Germinal center (tissue), 1 donor: ENCODE data around the gene GNL3L.
"Not testable (repeated sequence)": the region's sequence is repeated elsewhere in the genome, so short reads cannot be mapped to it uniquely, and the experiment has no call there.

Experiments used
- DNase-seq: peaks from one replicate; pipeline ENCODE4 v3.0.0; 2012; ENCODE audit warnings: mixed read lengths, low spot score

The GNL3L gene

DNA sequence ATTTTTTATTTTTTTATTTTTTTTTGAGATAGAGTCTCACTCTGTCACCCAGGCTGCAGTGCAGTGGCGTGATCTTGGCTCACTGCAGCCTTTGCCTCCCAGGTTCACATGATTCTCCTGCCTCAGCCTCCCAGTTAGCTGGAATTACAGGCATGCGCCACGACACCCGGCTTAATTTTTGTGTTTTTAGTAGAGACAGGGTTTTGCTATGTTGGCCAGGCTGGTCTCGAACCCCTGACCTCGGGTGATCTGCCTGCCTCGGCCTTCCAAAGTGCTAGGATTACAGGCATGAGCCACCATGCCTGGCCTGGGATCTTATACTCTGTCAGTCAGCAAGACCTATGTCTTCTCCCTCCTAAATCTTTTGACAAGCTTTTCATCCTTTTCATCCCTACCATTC, 25.0 kb downstream of the GNL3L start:
- DNase-seq, result not testable (repeated sequence)

GRCh38 chrX:54560411-54560810, 30.4 kb downstream of the GNL3L start:
- DNase-seq, result no peak

- DNase-seq, result no peak
Observed at GRCh38 chrX:54561622-54562021, 31.6 kb downstream of the GNL3L start.

- DNase-seq, result no peak
Observed at GRCh38 chrX:54564936-54565335, 34.9 kb downstream of the GNL3L start.

GRCh38 chrX:54570332-54570731, 40.3 kb downstream of the GNL3L start:
- DNase-seq, result no peak

GRCh38 chrX:54572641-54573040, 42.6 kb downstream of the GNL3L start:
- DNase-seq, result not testable (repeated sequence)

GRCh38 chrX:54597728-54598127, 67.7 kb downstream of the GNL3L start:
- no peak for DNase-seq

- DNase-seq, result no peak
Observed at GRCh38 chrX:54602563-54602962, 72.5 kb downstream of the GNL3L start.
